Daoy (cell line): ENCODE measurements around the gene CHMP6. TPM values are rescaled to one million over a fixed set of nuclear protein-coding genes. Genes with fewer than 3 reads are reported as not detected.
A peak's percentile ranks its signal among the peaks of the same experiment; 100 is the strongest.

Experiments used
- DNase-seq: peaks from one replicate; pipeline ENCODE4 v3.0.0-alpha.2; 2015; ENCODE audit warnings: low read depth
- total RNA-seq: library from RNA; depleted of rRNA; stranded (reverse); fragments of >200 nt; shearing (Covaris generic); gene quantifications from 2 replicates; pipeline ENCODE4 v1.2.3, GENCODE V29; 2014

Gene CHMP6
- total RNA-seq, 1 experiment from 2014 or later, result 30.9 TPM

GRCh38 chr17:80956321-80957190 is 35.1 kb upstream of the CHMP6 start:
- no peak for DNase-seq

- no peak for DNase-seq
Measured at GRCh38 chr17:80957461-80957941, 34.1 kb upstream of the CHMP6 start.

GRCh38 chr17:80959330-80960036 is 32.2 kb upstream of the CHMP6 start:
- peak; percentile 46 for DNase-seq

- DNase-seq, result no peak
Measured at GRCh38 chr17:80960037-80960796, 31.4 kb upstream of the CHMP6 start.

GRCh38 chr17:80960797-80961452 is 30.7 kb upstream of the CHMP6 start:
- DNase-seq, result no peak

- no peak for DNase-seq
Measured at GRCh38 chr17:80961541-80962330, 29.9 kb upstream of the CHMP6 start.

- no peak for DNase-seq
Measured at GRCh38 chr17:80962356-80963329, 29.0 kb upstream of the CHMP6 start.

- no peak for DNase-seq
Measured at GRCh38 chr17:80963812-80964543, 27.7 kb upstream of the CHMP6 start.

GRCh38 chr17:80964544-80964856 is 27.1 kb upstream of the CHMP6 start:
- DNase-seq, result no peak

- no peak for DNase-seq
Measured at GRCh38 chr17:80964859-80965580, 26.6 kb upstream of the CHMP6 start.

- no peak for DNase-seq
Measured at GRCh38 chr17:80965606-80966005, 26.0 kb upstream of the CHMP6 start.

GRCh38 chr17:80967404-80967872 is 24.2 kb upstream of the CHMP6 start:
- no peak for DNase-seq

- DNase-seq, result no peak
Measured at GRCh38 chr17:80968602-80969029, 23.0 kb upstream of the CHMP6 start.

GRCh38 chr17:80969030-80969673 is 22.5 kb upstream of the CHMP6 start:
- no peak for DNase-seq

GRCh38 chr17:80969674-80970043 is 22.0 kb upstream of the CHMP6 start:
- no peak for DNase-seq

- DNase-seq, result peak; percentile 44
Measured at GRCh38 chr17:80970044-80970761, 21.4 kb upstream of the CHMP6 start.
